MM.1S (cell line): ENCODE measurements around the gene PRKCA.

Source experiments
- EZH2 ChIP-seq: fragments of 300-600 bp; sonication (generic); optimal IDR thresholded peaks from 2 replicates; pipeline ENCODE3; 2017; ENCODE audit warnings: low read depth, mild to moderate bottlenecking, antibody characterized with exemption, low read length, mixed read lengths
- EZH2phosphoT487 ChIP-seq: fragments of 300-600 bp; sonication (generic); IDR thresholded peaks from 2 replicates; pipeline ENCODE4 v1.6.1; 2018; ENCODE audit warnings: antibody characterized with exemption, low read length
- TF ChIP-seq, protein P1 (sequence below): fragments of 300-600 bp; sonication (generic); IDR thresholded peaks from 2 replicates; pipeline ENCODE4 v1.5.1; 2016; ENCODE audit warnings: antibody characterized with exemption, low read length, mixed read lengths

DNA sequence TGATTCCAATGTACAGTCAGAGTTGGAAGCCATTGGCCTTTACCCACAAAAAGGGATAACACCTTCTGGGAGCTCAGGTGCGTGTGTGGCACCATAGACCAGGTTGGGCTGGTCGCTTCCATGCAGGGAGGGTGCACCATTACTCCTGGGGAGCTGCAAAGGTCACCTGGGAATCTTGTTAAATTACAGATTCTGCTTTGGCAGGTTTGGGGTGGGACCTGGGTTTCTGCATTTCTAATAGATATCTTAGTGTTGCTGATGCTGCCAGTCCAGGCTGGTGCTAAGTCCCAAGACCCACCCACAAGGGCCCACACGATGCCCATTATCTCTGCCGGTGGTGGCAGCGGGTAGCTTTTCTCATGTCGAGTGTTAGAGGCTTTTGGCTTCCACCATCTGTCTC, 384.2 kb downstream of the PRKCA start:
- TF ChIP-seq EZH2: no peak
- TF ChIP-seq, protein P1, sequence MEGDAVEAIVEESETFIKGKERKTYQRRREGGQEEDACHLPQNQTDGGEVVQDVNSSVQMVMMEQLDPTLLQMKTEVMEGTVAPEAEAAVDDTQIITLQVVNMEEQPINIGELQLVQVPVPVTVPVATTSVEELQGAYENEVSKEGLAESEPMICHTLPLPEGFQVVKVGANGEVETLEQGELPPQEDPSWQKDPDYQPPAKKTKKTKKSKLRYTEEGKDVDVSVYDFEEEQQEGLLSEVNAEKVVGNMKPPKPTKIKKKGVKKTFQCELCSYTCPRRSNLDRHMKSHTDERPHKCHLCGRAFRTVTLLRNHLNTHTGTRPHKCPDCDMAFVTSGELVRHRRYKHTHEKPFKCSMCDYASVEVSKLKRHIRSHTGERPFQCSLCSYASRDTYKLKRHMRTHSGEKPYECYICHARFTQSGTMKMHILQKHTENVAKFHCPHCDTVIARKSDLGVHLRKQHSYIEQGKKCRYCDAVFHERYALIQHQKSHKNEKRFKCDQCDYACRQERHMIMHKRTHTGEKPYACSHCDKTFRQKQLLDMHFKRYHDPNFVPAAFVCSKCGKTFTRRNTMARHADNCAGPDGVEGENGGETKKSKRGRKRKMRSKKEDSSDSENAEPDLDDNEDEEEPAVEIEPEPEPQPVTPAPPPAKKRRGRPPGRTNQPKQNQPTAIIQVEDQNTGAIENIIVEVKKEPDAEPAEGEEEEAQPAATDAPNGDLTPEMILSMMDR: no peak
- no peak for TF ChIP-seq EZH2phosphoT487
